SK-N-SH treated with all-trans-retinoic acid at 6 μM for 48 hours (cell line): ENCODE measurements around the gene GRIP1.

Experiments used
- ATAC-seq: fragments of 200-7000 bp; cut with Tn5 transposase; 3 replicates; pipeline ENCODE4 v1.9.1; 2020; ENCODE audit warnings: mild to moderate bottlenecking, moderate library complexity
- ARNTL ChIP-seq: fragments of 450-650 bp; formaldehyde crosslinking; IDR thresholded peaks from 2 replicates; pipeline ENCODE4 v1.5.0; 2020; ENCODE audit warnings: low read depth, mild to moderate bottlenecking, moderate library complexity, borderline replicate concordance
- BACH2 ChIP-seq: fragments of 250-450 bp; sonication (Bioruptor Pico); IDR thresholded peaks from 2 replicates; pipeline ENCODE4 v1.9.0; 2021; ENCODE audit warnings: mild to moderate bottlenecking, borderline replicate concordance
- CSDC2 ChIP-seq: fragments of 250-450 bp; sonication (Bioruptor Pico); IDR thresholded peaks from 2 replicates; pipeline ENCODE4 v1.5.0; 2020; ENCODE audit warnings: mild to moderate bottlenecking, moderate library complexity
- ESRRG ChIP-seq: fragments of 250-450 bp; sonication (Bioruptor Pico); IDR thresholded peaks from 2 replicates; pipeline ENCODE4 v1.6.1; 2021; ENCODE audit warnings: mild to moderate bottlenecking
- GLIS3 ChIP-seq: fragments of 250-450 bp; sonication (Bioruptor Pico); IDR thresholded peaks from 2 replicates; pipeline ENCODE4 v1.5.0; 2020; ENCODE audit warnings: mild to moderate bottlenecking, moderate library complexity
- ISL1 ChIP-seq: fragments of 250-450 bp; sonication (Bioruptor Pico); IDR thresholded peaks from 2 replicates; pipeline ENCODE4 v2.1.2; 2022; ENCODE audit warnings: mild to moderate bottlenecking, moderate library complexity
- OSR1 ChIP-seq: fragments of 250-450 bp; sonication (Bioruptor Pico); IDR thresholded peaks from 2 replicates; pipeline ENCODE4 v1.8.0; 2022; ENCODE audit warnings: moderate library complexity, mild to moderate bottlenecking, inconsistent platforms
- PPARA ChIP-seq: fragments of 250-450 bp; sonication (Bioruptor Pico); IDR thresholded peaks from 2 replicates; pipeline ENCODE4 v1.5.0; 2020; ENCODE audit warnings: mild to moderate bottlenecking, borderline replicate concordance
- RARB ChIP-seq: fragments of 250-450 bp; sonication (Bioruptor Pico); IDR thresholded peaks from 2 replicates; pipeline ENCODE4 v1.8.0; 2021; ENCODE audit warnings: mild to moderate bottlenecking, moderate library complexity
- SNAI2 ChIP-seq: fragments of 250-450 bp; sonication (Bioruptor Pico); IDR thresholded peaks from 2 replicates; pipeline ENCODE4 v1.5.0; 2020; ENCODE audit warnings: mild to moderate bottlenecking, moderate library complexity
- TCF4 ChIP-seq: fragments of 250-450 bp; sonication (Bioruptor Pico); IDR thresholded peaks from 2 replicates; pipeline ENCODE4 v1.8.0; 2021; ENCODE audit warnings: mild to moderate bottlenecking, moderate library complexity, borderline replicate concordance
- TOX ChIP-seq: fragments of 250-450 bp; sonication (Bioruptor Pico); IDR thresholded peaks from 2 replicates; pipeline ENCODE4 v1.8.0; 2021; ENCODE audit warnings: mild to moderate bottlenecking, moderate library complexity, borderline replicate concordance
- ZC3H10 ChIP-seq: fragments of 250-450 bp; sonication (Bioruptor Pico); IDR thresholded peaks from 2 replicates; pipeline ENCODE4 v1.5.1; 2021; ENCODE audit warnings: mild to moderate bottlenecking, moderate library complexity
- ZFP3 ChIP-seq: fragments of 250-450 bp; sonication (Bioruptor Pico); IDR thresholded peaks from 2 replicates; pipeline ENCODE4 v1.5.0; 2020; ENCODE audit warnings: mild to moderate bottlenecking, moderate library complexity
- ZFP30 ChIP-seq: fragments of 450-650 bp; formaldehyde crosslinking; IDR thresholded peaks from 2 replicates; pipeline ENCODE4 v1.5.0; 2022; ENCODE audit warnings: mild to moderate bottlenecking, moderate library complexity
- ZNF565 ChIP-seq: fragments of 450-650 bp; formaldehyde crosslinking; conservative IDR thresholded peaks from 2 replicates; pipeline ENCODE4 v1.5.0; 2020; ENCODE audit warnings: low read depth, mild to moderate bottlenecking, moderate library complexity
- ZNF70 ChIP-seq: fragments of 450-650 bp; formaldehyde crosslinking; IDR thresholded peaks from 2 replicates; pipeline ENCODE4 v1.5.0; 2020; ENCODE audit warnings: mild to moderate bottlenecking, moderate library complexity
- ZNF8 ChIP-seq: fragments of 450-650 bp; formaldehyde crosslinking; IDR thresholded peaks from 2 replicates; pipeline ENCODE4 v1.5.0; 2020; ENCODE audit warnings: mild to moderate bottlenecking, moderate library complexity
- TF ChIP-seq, protein P1 (sequence below): fragments of 250-450 bp; sonication (Bioruptor Pico); IDR thresholded peaks from 2 replicates; pipeline ENCODE4 v1.8.0; 2021; ENCODE audit warnings: low read depth, mild to moderate bottlenecking, moderate library complexity, borderline replicate concordance
- TF ChIP-seq, protein P2 (sequence below): fragments of 250-450 bp; sonication (Bioruptor Pico); IDR thresholded peaks from 2 replicates; pipeline ENCODE4 v1.5.0; 2020; ENCODE audit warnings: mild to moderate bottlenecking, moderate library complexity
- TF ChIP-seq, protein P3 (sequence below): fragments of 250-450 bp; sonication (Bioruptor Pico); IDR thresholded peaks from 2 replicates; pipeline ENCODE4 v1.5.1; 2020; ENCODE audit warnings: low read depth, mild to moderate bottlenecking, moderate library complexity
- TF ChIP-seq, protein P4 (sequence below): fragments of 250-450 bp; sonication (Bioruptor Pico); IDR thresholded peaks from 2 replicates; pipeline ENCODE4 v1.5.1; 2021; ENCODE audit warnings: mild to moderate bottlenecking, moderate library complexity

The GRIP1 gene

DNA sequence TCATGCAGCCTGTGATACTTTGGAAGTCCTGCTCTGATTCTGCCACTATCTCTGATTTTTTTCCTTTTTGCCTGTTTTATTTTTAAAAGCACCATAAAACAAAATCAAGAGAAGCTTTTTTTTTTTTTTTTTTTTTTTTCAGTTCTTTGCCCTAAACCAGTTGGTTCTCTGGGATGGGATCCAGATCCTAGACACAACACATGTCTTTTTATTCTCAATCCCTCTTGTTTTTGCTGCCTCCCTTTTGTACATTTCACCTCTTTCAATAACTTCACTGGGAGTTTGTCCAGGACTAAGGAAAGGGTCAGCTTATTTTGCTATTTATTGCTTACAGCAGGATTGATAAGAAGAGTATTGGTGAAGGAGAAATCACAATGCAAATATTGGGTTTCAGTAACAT is 139.4 kb downstream of the GRIP1 start:
- no peak for TF ChIP-seq CSDC2
- TF ChIP-seq ZFP3 (CRISPR knock-in tag): no peak
- no peak for TF ChIP-seq GLIS3 (CRISPR knock-in tag)
- no peak for TF ChIP-seq PPARA (CRISPR knock-in tag)
- no peak for TF ChIP-seq OSR1 (CRISPR knock-in tag)
- TF ChIP-seq, protein P1, sequence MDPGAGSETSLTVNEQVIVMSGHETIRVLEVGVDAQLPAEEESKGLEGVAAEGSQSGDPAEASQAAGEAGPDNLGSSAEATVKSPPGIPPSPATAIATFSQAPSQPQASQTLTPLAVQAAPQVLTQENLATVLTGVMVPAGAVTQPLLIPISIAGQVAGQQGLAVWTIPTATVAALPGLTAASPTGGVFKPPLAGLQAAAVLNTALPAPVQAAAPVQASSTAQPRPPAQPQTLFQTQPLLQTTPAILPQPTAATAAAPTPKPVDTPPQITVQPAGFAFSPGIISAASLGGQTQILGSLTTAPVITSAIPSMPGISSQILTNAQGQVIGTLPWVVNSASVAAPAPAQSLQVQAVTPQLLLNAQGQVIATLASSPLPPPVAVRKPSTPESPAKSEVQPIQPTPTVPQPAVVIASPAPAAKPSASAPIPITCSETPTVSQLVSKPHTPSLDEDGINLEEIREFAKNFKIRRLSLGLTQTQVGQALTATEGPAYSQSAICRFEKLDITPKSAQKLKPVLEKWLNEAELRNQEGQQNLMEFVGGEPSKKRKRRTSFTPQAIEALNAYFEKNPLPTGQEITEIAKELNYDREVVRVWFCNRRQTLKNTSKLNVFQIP: no peak
- no peak for TF ChIP-seq ESRRG (CRISPR knock-in tag)
- TF ChIP-seq ZC3H10 (CRISPR knock-in tag): no peak
- TF ChIP-seq ZFP30: no peak
- TF ChIP-seq ARNTL (CRISPR knock-in tag): no peak
- no peak for TF ChIP-seq BACH2 (CRISPR knock-in tag)
- TF ChIP-seq, protein P2, sequence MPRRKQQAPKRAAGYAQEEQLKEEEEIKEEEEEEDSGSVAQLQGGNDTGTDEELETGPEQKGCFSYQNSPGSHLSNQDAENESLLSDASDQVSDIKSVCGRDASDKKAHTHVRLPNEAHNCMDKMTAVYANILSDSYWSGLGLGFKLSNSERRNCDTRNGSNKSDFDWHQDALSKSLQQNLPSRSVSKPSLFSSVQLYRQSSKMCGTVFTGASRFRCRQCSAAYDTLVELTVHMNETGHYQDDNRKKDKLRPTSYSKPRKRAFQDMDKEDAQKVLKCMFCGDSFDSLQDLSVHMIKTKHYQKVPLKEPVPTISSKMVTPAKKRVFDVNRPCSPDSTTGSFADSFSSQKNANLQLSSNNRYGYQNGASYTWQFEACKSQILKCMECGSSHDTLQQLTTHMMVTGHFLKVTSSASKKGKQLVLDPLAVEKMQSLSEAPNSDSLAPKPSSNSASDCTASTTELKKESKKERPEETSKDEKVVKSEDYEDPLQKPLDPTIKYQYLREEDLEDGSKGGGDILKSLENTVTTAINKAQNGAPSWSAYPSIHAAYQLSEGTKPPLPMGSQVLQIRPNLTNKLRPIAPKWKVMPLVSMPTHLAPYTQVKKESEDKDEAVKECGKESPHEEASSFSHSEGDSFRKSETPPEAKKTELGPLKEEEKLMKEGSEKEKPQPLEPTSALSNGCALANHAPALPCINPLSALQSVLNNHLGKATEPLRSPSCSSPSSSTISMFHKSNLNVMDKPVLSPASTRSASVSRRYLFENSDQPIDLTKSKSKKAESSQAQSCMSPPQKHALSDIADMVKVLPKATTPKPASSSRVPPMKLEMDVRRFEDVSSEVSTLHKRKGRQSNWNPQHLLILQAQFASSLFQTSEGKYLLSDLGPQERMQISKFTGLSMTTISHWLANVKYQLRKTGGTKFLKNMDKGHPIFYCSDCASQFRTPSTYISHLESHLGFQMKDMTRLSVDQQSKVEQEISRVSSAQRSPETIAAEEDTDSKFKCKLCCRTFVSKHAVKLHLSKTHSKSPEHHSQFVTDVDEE (CRISPR knock-in tag): no peak
- TF ChIP-seq TCF4: no peak
- no peak for TF ChIP-seq ISL1 (CRISPR knock-in tag)
- TF ChIP-seq, protein P3, sequence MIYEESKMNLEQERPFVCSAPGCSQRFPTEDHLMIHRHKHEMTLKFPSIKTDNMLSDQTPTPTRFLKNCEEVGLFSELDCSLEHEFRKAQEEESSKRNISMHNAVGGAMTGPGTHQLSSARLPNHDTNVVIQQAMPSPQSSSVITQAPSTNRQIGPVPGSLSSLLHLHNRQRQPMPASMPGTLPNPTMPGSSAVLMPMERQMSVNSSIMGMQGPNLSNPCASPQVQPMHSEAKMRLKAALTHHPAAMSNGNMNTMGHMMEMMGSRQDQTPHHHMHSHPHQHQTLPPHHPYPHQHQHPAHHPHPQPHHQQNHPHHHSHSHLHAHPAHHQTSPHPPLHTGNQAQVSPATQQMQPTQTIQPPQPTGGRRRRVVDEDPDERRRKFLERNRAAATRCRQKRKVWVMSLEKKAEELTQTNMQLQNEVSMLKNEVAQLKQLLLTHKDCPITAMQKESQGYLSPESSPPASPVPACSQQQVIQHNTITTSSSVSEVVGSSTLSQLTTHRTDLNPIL (CRISPR knock-in tag): no peak
- no peak for ATAC-seq

DNA sequence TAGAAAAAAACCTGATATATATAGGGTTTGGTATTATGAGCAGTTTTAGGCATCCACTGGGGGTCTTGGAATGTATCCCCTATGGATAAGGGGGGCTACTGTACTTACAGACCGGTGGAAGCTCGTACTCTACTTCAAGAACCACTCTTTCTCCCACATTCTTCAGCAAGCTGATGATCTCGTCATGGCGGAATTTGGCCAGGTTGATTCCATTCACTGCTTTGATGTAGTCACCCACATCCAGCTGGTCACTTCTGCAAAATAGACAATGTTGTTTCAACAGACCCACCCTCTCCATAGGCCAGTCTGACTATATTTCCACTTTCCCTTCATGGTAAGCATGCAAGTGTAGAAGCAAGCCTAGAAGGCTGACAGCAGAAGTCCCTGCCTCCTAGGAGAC is 139.9 kb downstream of the GRIP1 start:
- TF ChIP-seq ISL1 (CRISPR knock-in tag): no peak
- no peak for TF ChIP-seq SNAI2
- no peak for TF ChIP-seq ESRRG (CRISPR knock-in tag)
- TF ChIP-seq CSDC2: no peak
- TF ChIP-seq TOX (CRISPR knock-in tag): no peak
- no peak for TF ChIP-seq ZNF565 (CRISPR knock-in tag)
- no peak for TF ChIP-seq OSR1 (CRISPR knock-in tag)
- TF ChIP-seq ZNF8 (CRISPR knock-in tag): no peak
- TF ChIP-seq, protein P4, sequence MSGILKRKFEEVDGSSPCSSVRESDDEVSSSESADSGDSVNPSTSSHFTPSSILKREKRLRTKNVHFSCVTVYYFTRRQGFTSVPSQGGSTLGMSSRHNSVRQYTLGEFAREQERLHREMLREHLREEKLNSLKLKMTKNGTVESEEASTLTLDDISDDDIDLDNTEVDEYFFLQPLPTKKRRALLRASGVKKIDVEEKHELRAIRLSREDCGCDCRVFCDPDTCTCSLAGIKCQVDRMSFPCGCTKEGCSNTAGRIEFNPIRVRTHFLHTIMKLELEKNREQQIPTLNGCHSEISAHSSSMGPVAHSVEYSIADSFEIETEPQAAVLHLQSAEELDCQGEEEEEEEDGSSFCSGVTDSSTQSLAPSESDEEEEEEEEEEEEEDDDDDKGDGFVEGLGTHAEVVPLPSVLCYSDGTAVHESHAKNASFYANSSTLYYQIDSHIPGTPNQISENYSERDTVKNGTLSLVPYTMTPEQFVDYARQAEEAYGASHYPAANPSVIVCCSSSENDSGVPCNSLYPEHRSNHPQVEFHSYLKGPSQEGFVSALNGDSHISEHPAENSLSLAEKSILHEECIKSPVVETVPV: no peak
- TF ChIP-seq, protein P1: no peak
- TF ChIP-seq, protein P2 (CRISPR knock-in tag): no peak
- no peak for TF ChIP-seq ZNF70 (CRISPR knock-in tag)
- TF ChIP-seq PPARA (CRISPR knock-in tag): no peak
- TF ChIP-seq RARB (CRISPR knock-in tag): no peak
- TF ChIP-seq BACH2 (CRISPR knock-in tag): no peak
- no peak for TF ChIP-seq TCF4
- TF ChIP-seq GLIS3 (CRISPR knock-in tag): no peak
- no peak for ATAC-seq
